Endothelial cell of umbilical vein (primary cell): ENCODE data around the gene PTH1R. TPM values are rescaled to one million over a fixed set of nuclear protein-coding genes. Genes with fewer than 3 reads are reported as not detected.

Experiments
- BruUV-seq: library from RNA; stranded (reverse); fragments of 400-500 nt; replicated peaks from 2 replicates; lab custom pipeline; 2021; lab: Mats Ljungman, UMichigan
- CTCF ChIA-PET: fragments of 300-600, 350-600 bp; sonication (Branson Sonifier 250); formaldehyde crosslinking; loops from one replicate; lab custom pipeline; 2021; ENCODE audit warnings: antibody characterized with exemption, inconsistent platforms; lab: Charles Lee
- POLR2A ChIA-PET: fragments of 300-600, 350-600 bp; sonication (Branson Sonifier 250); formaldehyde crosslinking; loops from one replicate; lab custom pipeline; 2021; ENCODE audit warnings: antibody characterized with exemption, inconsistent platforms; lab: Charles Lee
- DNase-seq: peaks from one replicate; pipeline ENCODE4 v3.0.0-alpha.2; 2011; ENCODE audit warnings: low read depth, low spot score
- FAIRE-seq: peaks from 2 replicates; lab custom pipeline; 2011; peaks lifted over from hg19 to GRCh38; lab: Jason Lieb, UNC
- H2AFZ ChIP-seq: 2 replicates; pipeline ENCODE4 v1.6.0; 2012; ENCODE audit warnings: low read depth, low read length, control low read depth, inconsistent platforms
- H3K27ac ChIP-seq: 2 replicates; pipeline ENCODE4 v1.5.1; 2011; ENCODE audit warnings: low read depth, mild to moderate bottlenecking, control low read depth, low read length, moderate library complexity; ENCODE audit not compliant: insufficient read depth
- H3K27me3 ChIP-seq, 2 experiments: 2 replicates each; pipeline versions ENCODE4 v1.6.0 to v1.6.1; 2011; ENCODE audit warnings: low read length in 2 of 2, mixed read lengths in 1 of 2; ENCODE audit not compliant: control insufficient read depth in 2 of 2, insufficient read depth in 2 of 2
- H3K36me3 ChIP-seq, 2 experiments: 2 replicates in 1 of 2; 3 replicates in 1 of 2; pipeline ENCODE4 v1.5.1; 2011; ENCODE audit warnings: low read length in 2 of 2, mild to moderate bottlenecking in 1 of 2, moderate library complexity in 1 of 2; ENCODE audit not compliant: control insufficient read depth in 2 of 2, insufficient read depth in 2 of 2; ENCODE audit errors: extremely low read depth in 1 of 2
- H3K4me1 ChIP-seq: 3 replicates; pipeline ENCODE4 v1.5.1; 2011; ENCODE audit warnings: mild to moderate bottlenecking, low read length; ENCODE audit not compliant: control insufficient read depth, insufficient read depth; ENCODE audit errors: extremely low read depth
- H3K4me2 ChIP-seq: 2 replicates; pipeline ENCODE4 v1.6.1; 2011; ENCODE audit warnings: low read length, control low read depth, mixed read lengths; ENCODE audit not compliant: insufficient read depth
- H3K4me3 ChIP-seq, 3 experiments: fragments of 200-600 bp in 1 of 3; sonication (generic), shearing (Covaris generic) in 1 of 3; replicated peaks in 1 of 3; 2 replicates each; pipeline ENCODE4 v1.5.1; 2011 to 2016; ENCODE audit warnings: control low read depth in 3 of 3, low read length in 3 of 3, mild to moderate bottlenecking in 2 of 3, inconsistent platforms in 1 of 3, low read depth in 1 of 3, moderate library complexity in 1 of 3; ENCODE audit not compliant: insufficient read depth in 1 of 3
- H3K79me2 ChIP-seq: 2 replicates; pipeline ENCODE4 v1.6.0; 2012; ENCODE audit warnings: low read length, inconsistent platforms; ENCODE audit not compliant: control insufficient read depth, insufficient read depth
- H3K9ac ChIP-seq: replicated peaks from 2 replicates; pipeline ENCODE3; 2011; ENCODE audit warnings: low read length, control low read depth; ENCODE audit not compliant: insufficient read depth; ENCODE audit errors: extremely low read depth
- H3K9me1 ChIP-seq: replicated peaks from 3 replicates; pipeline ENCODE4 v1.6.0; 2011; ENCODE audit warnings: mild to moderate bottlenecking, low read length; ENCODE audit not compliant: control insufficient read depth, insufficient read depth; ENCODE audit errors: extremely low read depth
- H3K9me3 ChIP-seq: replicated peaks from 2 replicates; pipeline ENCODE4 v1.5.1; 2012; ENCODE audit warnings: low read length, inconsistent platforms; ENCODE audit not compliant: control insufficient read depth, insufficient read depth
- H4K20me1 ChIP-seq: replicated peaks from 2 replicates; pipeline ENCODE3; 2011; ENCODE audit warnings: mild to moderate bottlenecking, low read length; ENCODE audit not compliant: control insufficient read depth, insufficient read depth; ENCODE audit errors: extremely low read depth
- CTCF ChIP-seq, 2 donors: IDR thresholded peaks; 1 replicate in 1 of 2; 2 replicates in 1 of 2; pipeline ENCODE4 v1.5.1; 2011; ENCODE audit warnings: low read length in 2 of 2, mild to moderate bottlenecking in 2 of 2, moderate library complexity in 2 of 2, control low read depth in 1 of 2, inconsistent platforms in 1 of 2, low read depth in 1 of 2; ENCODE audit not compliant: insufficient read depth in 1 of 2; ENCODE audit errors: extremely low read depth in 1 of 2
- EZH2 ChIP-seq: IDR thresholded peaks from 2 replicates; pipeline ENCODE4 v1.6.1; 2012; ENCODE audit warnings: borderline replicate concordance, low read depth, mild to moderate bottlenecking, moderate library complexity, low read length, inconsistent platforms; ENCODE audit not compliant: severe bottlenecking
- FOS ChIP-seq: IDR thresholded peaks from 2 replicates; pipeline ENCODE4 v1.6.1; 2011; ENCODE audit warnings: mild to moderate bottlenecking, low read length, moderate library complexity, borderline replicate concordance; ENCODE audit not compliant: insufficient read depth
- GATA2 ChIP-seq: IDR thresholded peaks from 2 replicates; pipeline ENCODE4 v1.7.0; 2011; ENCODE audit warnings: low read depth, mild to moderate bottlenecking, moderate library complexity, mixed read lengths, low read length; ENCODE audit not compliant: insufficient read length, insufficient read depth
- JUN ChIP-seq: IDR thresholded peaks from 2 replicates; pipeline ENCODE4 v1.6.1; 2011; ENCODE audit warnings: borderline replicate concordance, low read depth; ENCODE audit not compliant: insufficient read length, insufficient read depth
- MYC ChIP-seq: IDR thresholded peaks from one replicate; pipeline ENCODE4 v1.6.1; 2011; ENCODE audit warnings: mild to moderate bottlenecking, low read depth, low read length
- POLR2A ChIP-seq: IDR thresholded peaks from 2 replicates; pipeline ENCODE4 v1.6.1; 2012; ENCODE audit warnings: low read depth, mild to moderate bottlenecking, control low read depth, low read length
- POLR2AphosphoS5 ChIP-seq: IDR thresholded peaks from 2 replicates; pipeline ENCODE4 v1.6.1; 2012; ENCODE audit warnings: low read depth, mild to moderate bottlenecking, control low read depth, low read length, moderate library complexity; ENCODE audit not compliant: insufficient read depth
- dilution Hi-C: fragments of 300-500 bp; cut with MboI; formaldehyde crosslinking; loops from one replicate; pipeline ENCODE4 v1.15.0; 2019; ENCODE audit warnings: low sequenced_read_pairs; ENCODE audit not compliant: extremely low pct_ligation_motif_present
- intact Hi-C: fragments of 100-400 bp; cut with micrococcal nuclease; formaldehyde crosslinking; loops from one replicate; pipeline ENCODE4 v1.10.0; 2022
- polyA plus RNA-seq, 4 experiments: library from polyadenylated mRNA; depleted of rRNA in 3 of 4; stranded (reverse) in 3 of 4; unstranded in 1 of 4; fragments of >200 nt; gene quantifications; 2 replicates each; pipeline versions ENCODE4 v1.2.1 to v1.2.3, GENCODE V29; 2011 to 2012; ENCODE audit warnings: missing spikeins in 1 of 4
- total RNA-seq: library from RNA; stranded (reverse); gene quantifications from 2 replicates; pipeline ENCODE4 v1.2.3, GENCODE V29; 2021
- TF ChIP-seq, protein P1 (sequence below): IDR thresholded peaks from 2 replicates; pipeline ENCODE4 v1.6.1; 2011; ENCODE audit not compliant: insufficient read depth, insufficient read length

The PTH1R gene
- total and polyA plus RNA-seq, 2 donors (not counting 3 experiments of a cell fraction or from before 2014, with no cell fraction given): 0.08 to 0.46 TPM

DNA sequence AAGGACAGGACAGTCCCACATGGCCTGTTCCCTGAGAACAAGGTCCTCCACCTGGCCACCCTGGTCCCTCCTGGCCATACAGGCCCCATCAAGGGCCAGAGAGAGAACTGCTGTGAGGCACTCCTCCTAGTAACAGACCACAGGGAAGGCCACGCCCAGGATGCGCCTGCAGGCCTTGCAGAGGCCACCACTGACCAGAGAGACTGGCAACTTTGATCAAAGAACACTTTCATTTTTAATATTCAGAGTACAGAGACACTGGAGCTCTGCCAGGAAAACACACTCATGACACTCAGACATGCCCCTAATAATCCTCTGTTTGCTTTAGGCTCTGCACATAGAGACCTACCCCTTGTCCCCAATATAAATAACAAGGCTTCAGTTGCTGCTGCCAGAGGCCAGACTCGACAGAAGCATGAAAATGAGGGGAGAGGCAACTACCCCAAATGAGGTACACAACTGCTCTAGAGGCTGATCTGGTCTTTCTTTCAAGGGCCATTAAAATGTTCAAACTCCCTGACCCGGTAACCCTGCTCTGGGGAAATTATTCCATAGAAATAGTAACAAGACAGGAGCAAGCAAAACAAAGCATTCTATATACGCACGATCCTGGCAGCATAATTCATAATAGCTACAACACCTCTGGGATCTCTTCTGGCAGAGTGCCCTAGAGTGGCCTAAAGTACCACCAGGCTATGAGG lies 54.3 kb downstream of the PTH1R start:
- Histone ChIP-seq H2AFZ (no peak overlapping the region), H3K9me3 (no peaks in the 10 kb centered on the region), H3K27me3 (no peaks in the 10 kb centered on the region), H3K36me3 (no peaks in the 10 kb centered on the region), H3K4me3 (no peak overlapping the region), H3K9me1 (no peaks in the 10 kb centered on the region), H3K4me1 (peaks cover 73% of the 10 kb centered on the region), H3K9ac (no peak overlapping the region), H3K79me2 (peaks cover 66% of the 10 kb centered on the region), H3K4me2 (peak overlapping the region; percentile 39), H4K20me1 (no peaks in the 10 kb centered on the region), H3K27ac (peak overlapping the region; percentile 60)
- intact Hi-C loops: no loop called here
- CTCF ChIA-PET: interaction anchor here (0.9 to 2.2 kb wide), 5 partner anchors 18 to 51 kb away, joined by 4 to 10 read pairs (median 5); no protein-coding TSS in a partner anchor
- POLR2A ChIA-PET: interaction anchor here (1.0 to 1.8 kb wide), 2 partner anchors 15 to 47 kb away, joined by 3 to 7 read pairs; partner anchors contain the start of gene NBEAL2
- dilution Hi-C loops: no loop called here
- DNase-seq: peak; percentile 62
- TF ChIP-seq POLR2AphosphoS5: no peak
- no peak for TF ChIP-seq FOS
- TF ChIP-seq EZH2: no peak
- TF ChIP-seq GATA2: no peak
- no peak for TF ChIP-seq CTCF (IDR thresholded peaks at IDR 0.05; ENCODE audit: extremely low read depth in 1 of 2, insufficient read depth in 1 of 2, low read depth in 1 of 2, low read length in 2 of 2)
- no peak for TF ChIP-seq MYC
- TF ChIP-seq, protein P1, sequence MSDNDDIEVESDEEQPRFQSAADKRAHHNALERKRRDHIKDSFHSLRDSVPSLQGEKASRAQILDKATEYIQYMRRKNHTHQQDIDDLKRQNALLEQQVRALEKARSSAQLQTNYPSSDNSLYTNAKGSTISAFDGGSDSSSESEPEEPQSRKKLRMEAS: no peak
- no peak for TF ChIP-seq JUN
- no peak for TF ChIP-seq POLR2A
- BruUV-seq: no TSS peak
- FAIRE-seq: peak; percentile 72
